HFFc6 (cell line): ENCODE measurements around the gene SH2D4B. TPM values are rescaled to one million over a fixed set of nuclear protein-coding genes. Genes with fewer than 3 reads are reported as not detected.

Experiments
- DNase-seq: peaks from one replicate; pipeline ENCODE4 v3.0.0-alpha.2; 2018
- H3K27ac Mint-ChIP-seq: 2 replicates; pipeline ENCODE4 v1.8.0; 2020; ENCODE audit warnings: mild to moderate bottlenecking, mixed read lengths
- H3K27me3 Mint-ChIP-seq: 2 replicates; pipeline ENCODE4 v1.8.0; 2021; ENCODE audit warnings: mild to moderate bottlenecking, moderate library complexity, mixed read lengths; ENCODE audit not compliant: insufficient read depth
- H3K36me3 Mint-ChIP-seq: 2 replicates; pipeline ENCODE4 v1.8.0; 2021; ENCODE audit warnings: low read depth, mixed read lengths
- H3K4me1 Mint-ChIP-seq: 2 replicates; pipeline ENCODE4 v1.8.0; 2020; ENCODE audit warnings: low read depth, mixed read lengths
- H3K4me3 Mint-ChIP-seq: 2 replicates; pipeline ENCODE4 v1.8.0; 2020; ENCODE audit warnings: mild to moderate bottlenecking, moderate library complexity, mixed read lengths
- H3K9me3 Mint-ChIP-seq: 2 replicates; pipeline ENCODE4 v1.8.0; 2020; ENCODE audit warnings: mild to moderate bottlenecking, mixed read lengths
- CTCF ChIP-seq: fragments of 200-600 bp; sonication (generic); IDR thresholded peaks from 2 replicates; pipeline ENCODE4 v1.5.0; 2021; ENCODE audit warnings: antibody characterized with exemption, mild to moderate bottlenecking
- total RNA-seq, 6 experiments: library from RNA; stranded (reverse); fragmentation: NEBNext Ultra II Directional; extraction: Animal tissue kit (Norgen Biotek cat#: 25700); gene quantifications; 2 replicates in 1 of 6; 3 replicates in 5 of 6; pipeline ENCODE4 v1.2.3, GENCODE V29; 2021

The SH2D4B gene
- total RNA-seq, 6 experiments from 2014 or later, result not detected

- Mint-ChIP-seq H3K4me3 (no peak overlapping the region), H3K9me3 (peaks cover 5% of the 10 kb centered on the region; the same call in 1 of the 2 replicates), H3K27me3 (peaks cover 6% of the 10 kb centered on the region), H3K36me3 (no peaks in the 10 kb centered on the region), H3K4me1 (no peaks in the 10 kb centered on the region), H3K27ac (no peak overlapping the region)
- no peak for TF ChIP-seq CTCF
- DNase-seq, result no peak
Observed at GRCh38 chr10:80579181-80579763, 41.6 kb downstream of the SH2D4B start.

DNA sequence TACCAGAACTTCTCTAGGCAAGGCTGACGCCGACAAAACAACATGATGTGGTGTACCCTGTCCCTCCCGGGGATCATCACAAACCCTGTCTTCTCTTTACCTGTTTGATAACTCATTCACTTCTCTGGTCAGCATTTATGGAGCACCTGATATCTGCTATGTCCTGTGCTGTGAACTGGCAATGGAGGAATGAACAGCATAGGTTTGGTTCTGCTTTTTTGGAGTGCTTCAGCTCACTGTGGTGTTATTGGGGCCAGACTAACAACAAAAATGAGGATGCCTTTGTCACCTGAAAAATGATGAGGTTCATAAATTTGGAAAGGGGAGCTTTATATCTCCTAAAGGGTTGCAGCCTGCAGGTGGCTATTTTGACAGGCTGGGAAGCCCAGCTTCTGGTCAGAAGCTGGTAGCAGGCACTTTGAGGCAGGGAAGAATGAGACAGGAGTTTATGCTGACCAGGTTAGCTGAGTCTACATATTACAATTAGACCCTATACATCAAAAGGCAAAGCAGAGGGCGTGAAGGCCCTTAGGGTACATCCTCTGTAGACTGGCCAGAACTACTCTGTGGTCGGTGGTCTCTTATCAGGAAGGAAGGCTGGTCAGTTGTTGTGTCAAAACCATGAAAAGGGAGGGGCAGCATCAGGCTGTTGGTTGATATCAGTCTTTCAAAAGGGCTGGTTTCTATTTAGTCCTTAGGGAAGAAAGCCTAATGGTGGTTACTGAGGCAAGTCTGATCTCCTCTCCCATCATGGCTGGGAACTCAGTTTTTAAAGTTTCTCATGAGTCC lies 42.3 kb downstream of the SH2D4B start:
- no peak for DNase-seq
- Mint-ChIP-seq H3K9me3 (peaks cover 5% of the 10 kb centered on the region; the same call in 1 of the 2 replicates), H3K27ac (no peak overlapping the region), H3K27me3 (peaks cover 6% of the 10 kb centered on the region), H3K4me1 (no peaks in the 10 kb centered on the region), H3K4me3 (no peak overlapping the region), H3K36me3 (no peaks in the 10 kb centered on the region)
- TF ChIP-seq CTCF, result no peak

DNA sequence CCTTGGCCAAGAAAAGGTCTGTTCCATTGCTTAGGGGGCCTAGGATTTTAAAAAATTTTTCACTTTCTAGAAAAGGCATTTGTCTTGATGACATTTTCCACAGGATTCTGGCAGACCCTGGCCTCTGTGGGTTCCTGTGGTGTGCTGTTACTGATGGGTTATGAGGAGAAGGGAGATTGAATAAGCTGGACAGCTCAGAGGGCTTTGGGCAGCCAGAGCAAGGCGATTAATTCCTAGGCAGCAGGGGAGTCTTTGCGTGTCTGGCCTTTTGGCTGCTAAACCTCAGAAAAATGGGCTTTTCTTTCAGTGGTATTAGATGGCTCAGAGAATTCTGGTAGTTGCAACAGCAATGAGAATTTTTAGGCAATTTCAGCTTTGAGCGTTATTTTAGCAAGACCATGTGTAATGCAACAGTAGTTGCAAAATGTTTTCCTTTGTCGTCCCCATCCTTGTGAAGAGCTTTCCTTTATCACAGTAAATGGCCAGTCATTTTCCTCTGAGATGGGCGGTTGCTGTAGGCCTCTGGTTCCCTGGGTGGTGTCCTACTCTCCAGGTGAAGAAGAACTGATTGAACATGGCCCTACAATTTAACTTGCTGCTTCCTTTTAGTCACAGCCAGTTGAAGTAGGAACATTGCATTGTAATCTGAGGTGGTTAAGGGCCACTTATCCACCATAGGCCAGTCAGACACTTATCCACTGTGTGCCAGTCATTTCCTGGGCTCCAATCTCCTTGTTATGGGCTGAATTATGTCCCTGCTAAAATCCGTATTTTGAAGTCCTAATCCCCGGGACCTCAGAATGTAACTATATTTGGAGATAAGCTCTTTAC lies 43.2 kb downstream of the SH2D4B start:
- H3K36me3 Mint-ChIP-seq, result no peaks in the 10 kb centered on the region
- TF ChIP-seq CTCF, result no peak
- H3K27ac Mint-ChIP-seq, result no peak overlapping the region
- H3K4me1 Mint-ChIP-seq, result no peaks in the 10 kb centered on the region
- peaks cover 11% of the 10 kb centered on the region for H3K27me3 Mint-ChIP-seq
- no peak for DNase-seq
- peaks cover 5% of the 10 kb centered on the region; the same call in 1 of the 2 replicates for H3K9me3 Mint-ChIP-seq
- no peak overlapping the region for H3K4me3 Mint-ChIP-seq

DNA sequence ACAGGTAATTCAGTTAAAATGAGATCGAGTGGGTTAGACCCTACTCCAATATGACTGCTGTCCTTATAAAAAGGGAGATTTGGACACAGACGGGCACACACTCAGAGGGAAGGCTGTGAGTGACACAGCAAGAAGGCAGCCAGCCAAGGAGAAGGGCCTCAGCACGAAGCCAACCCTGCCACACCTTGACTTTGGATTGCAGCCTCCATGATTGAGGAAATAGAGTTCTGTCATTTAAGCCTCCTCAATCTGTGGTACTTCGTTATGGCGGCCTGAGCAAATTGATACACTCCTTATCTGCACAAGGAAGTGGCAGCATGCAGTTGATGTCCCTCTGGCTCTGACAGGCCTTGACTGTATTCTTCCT lies 43.8 kb downstream of the SH2D4B start:
- Mint-ChIP-seq H3K27me3 (peaks cover 11% of the 10 kb centered on the region), H3K27ac (no peak overlapping the region), H3K36me3 (no peaks in the 10 kb centered on the region), H3K4me3 (no peak overlapping the region), H3K4me1 (no peaks in the 10 kb centered on the region), H3K9me3 (peaks cover 5% of the 10 kb centered on the region; the same call in 1 of the 2 replicates)
- TF ChIP-seq CTCF, result no peak
- no peak for DNase-seq

GRCh38 chr10:80582286-80582960 lies 44.7 kb downstream of the SH2D4B start:
- Mint-ChIP-seq H3K4me3 (no peak overlapping the region), H3K4me1 (no peaks in the 10 kb centered on the region), H3K9me3 (no peaks in the 10 kb centered on the region; the same call in 1 of the 2 replicates), H3K36me3 (no peaks in the 10 kb centered on the region), H3K27ac (no peak overlapping the region), H3K27me3 (peaks cover 18% of the 10 kb centered on the region)
- DNase-seq, result no peak
- no peak for TF ChIP-seq CTCF
